Ovary (tissue), 9 donors: ENCODE results near the gene SIDT1. TPM values are rescaled to one million over a fixed set of nuclear protein-coding genes. Genes with fewer than 3 reads are reported as not detected.

Experiments
- DNase-seq, 5 donors: peaks; one replicate each; pipeline ENCODE4 v3.0.0-alpha.2; 2019 to 2020
- H3K27ac ChIP-seq, 2 donors: fragments of 200-600 bp; one replicate each; pipeline versions ENCODE4 v1.5.1 to v1.8.0; 2019 to 2022
- H3K27me3 ChIP-seq: fragments of 200-600 bp; one replicate; pipeline ENCODE4 v1.8.0; 2022
- H3K36me3 ChIP-seq: fragments of 200-600 bp; sonication (generic); one replicate; pipeline ENCODE4 v1.5.1; 2019
- H3K4me1 ChIP-seq: one replicate; pipeline ENCODE4 v1.8.1; 2013; ENCODE audit warnings: mild to moderate bottlenecking, moderate library complexity; ENCODE audit not compliant: insufficient read depth
- H3K4me3 ChIP-seq: fragments of 200-600 bp; sonication (generic); one replicate; pipeline ENCODE4 v1.5.1; 2017
- H3K9me3 ChIP-seq, 2 donors: fragments of 200-600 bp in 1 of 2; sonication (generic) in 1 of 2; one replicate each; pipeline versions ENCODE4 v1.5.1 to v1.8.1; 2013 to 2019; ENCODE audit warnings: mild to moderate bottlenecking in 1 of 2, moderate library complexity in 1 of 2
- CTCF ChIP-seq, 3 donors: fragments of 450-650 bp in 2 of 3; fragments of 200-600 bp in 1 of 3; IDR thresholded peaks; one replicate each; pipeline versions ENCODE4 v1.5.1 to v1.8.0; 2016 to 2022; ENCODE audit warnings: antibody characterized with exemption in 3 of 3, mild to moderate bottlenecking in 1 of 3
- EP300 ChIP-seq: sonication (generic); formaldehyde crosslinking; IDR thresholded peaks from one replicate; pipeline ENCODE4 v1.6.1; 2017; ENCODE audit warnings: antibody characterized with exemption
- POLR2A ChIP-seq: fragments of 450-650 bp; IDR thresholded peaks from one replicate; pipeline ENCODE4 v1.6.1; 2017; ENCODE audit warnings: antibody characterized with exemption, mild to moderate bottlenecking, moderate library complexity
- WGBS, 3 donors: extraction: QIAGEN DNeasy Blood & Tissue Kit in 1 of 3; methylation state at CpG; one replicate each; pipeline versions ENCODE4 v1.1.5 to v1.1.7; 2013 to 2017; 5-methylcytosine and 5-hydroxymethylcytosine counted together
- intact Hi-C, 4 donors: fragments of 100-400 bp; cut with DNase I; formaldehyde crosslinking; loops; one replicate each; pipeline versions ENCODE4 v1.11.0 to v1.15.1; 2022 to 2023
- polyA plus RNA-seq, 2 donors: library from polyadenylated mRNA; stranded (reverse); fragments of 200-250 nt in 1 of 2; fragments of 350-450 nt in 1 of 2; fragmentation: Illumina TruSeq in 1 of 2; extraction: RNeasy Lipid Tissue Mini Kit (QIAGEN cat#74804) in 1 of 2; gene quantifications; one replicate each; pipeline ENCODE4 v1.2.3, GENCODE V29; 2013 to 2014
- total RNA-seq, 7 donors: library from RNA; depleted of rRNA in 2 of 7; stranded (reverse); fragments of >200 nt in 2 of 7; fragmentation: NEBNext Ultra II Directional in 3 of 7; extraction: Animal tissue kit (Norgen Biotek cat#: 25700) in 3 of 7; gene quantifications; one replicate each; pipeline versions ENCODE4 v1.1.0 to v1.2.4, GENCODE V29; 2016 to 2023
- donor health status: DM: no; HTN: no; CAD: no; lungs with moderate emphysema.
- donor health status: DM: no; HTN: no; CAD: no.
- donor health status: Bipolar disorder and iron deficiency.
- donor health status: DM: yes; HTN: yes; CAD: no.
- donor health status: DM: no; HTN: no; CAD: no.
- donor health status: DM: yes; HTN: yes; CAD: no.

SIDT1 gene
- total and polyA plus RNA-seq, 9 donors: 0.34 to 12.3 (median 1.1) TPM

GRCh38 chr3:113625834-113626233, 93.5 kb downstream of the SIDT1 start:
- H3K4me1 ChIP-seq: no peaks in the 10 kb centered on the region
- intact Hi-C loops: loop anchor here in 1 of 4 donors (10.0 kb wide), 1 partner anchor 111 kb away; the partner anchor contains the start of gene SPICE1
- no peak overlapping the region for H3K4me3 ChIP-seq
- 56 to 59% (median 56%) methylated on average over 12 of the region's 12 CpGs for WGBS, 3 donors
- H3K36me3 ChIP-seq: no peaks in the 10 kb centered on the region
- no peaks in the 10 kb centered on the region for H3K27me3 ChIP-seq
- H3K27ac ChIP-seq: no peak overlapping the region
- H3K9me3 ChIP-seq: no peaks in the 10 kb centered on the region
- no peak for TF ChIP-seq EP300
- no peak for TF ChIP-seq POLR2A
- no peak for TF ChIP-seq CTCF (IDR thresholded peaks at IDR 0.05)
- DNase-seq: no peak

- Histone ChIP-seq H3K4me3 (no peak overlapping the region), H3K9me3 (no peaks in the 10 kb centered on the region), H3K27me3 (no peaks in the 10 kb centered on the region), H3K4me1 (no peaks in the 10 kb centered on the region), H3K36me3 (no peaks in the 10 kb centered on the region), H3K27ac (no peak overlapping the region)
- WGBS, 3 donors: 18 to 20% (median 20%) methylated on average over 10 of the region's 10 CpGs
- peak; percentile 19 to 52 (median 29) for DNase-seq
- intact Hi-C loops: loop anchor here in 1 of 4 donors (10.0 kb wide), 1 partner anchor 112 kb away; the partner anchor contains the start of gene SPICE1
- no peak for TF ChIP-seq EP300
- TF ChIP-seq CTCF (IDR thresholded peaks at IDR 0.05): peak; percentile 29 to 76 (median 62)
- no peak for TF ChIP-seq POLR2A
Measured at GRCh38 chr3:113626503-113627371, 94.4 kb downstream of the SIDT1 start.

GRCh38 chr3:113628316-113628715, 96.0 kb downstream of the SIDT1 start:
- intact Hi-C loops: loop anchor here in 1 of 4 donors (10.0 kb wide), 1 partner anchor 114 kb away; the partner anchor contains the start of gene SPICE1
- H3K9me3 ChIP-seq: no peaks in the 10 kb centered on the region
- DNase-seq: no peak
- no peaks in the 10 kb centered on the region for H3K27me3 ChIP-seq
- 87 to 95% (median 94%) methylated on average over 2 of the region's 2 CpGs for WGBS, 3 donors
- TF ChIP-seq EP300 (no peak), POLR2A (no peak), CTCF (IDR thresholded peaks at IDR 0.05) (no peak)
- no peak overlapping the region for H3K4me3 ChIP-seq
- no peaks in the 10 kb centered on the region for H3K4me1 ChIP-seq
- H3K27ac ChIP-seq: no peak overlapping the region
- H3K36me3 ChIP-seq: no peaks in the 10 kb centered on the region

GRCh38 chr3:113628788-113629187, 96.4 kb downstream of the SIDT1 start:
- WGBS, 3 donors: 88 to 93% (median 89%) methylated on average over 6 of the region's 6 CpGs
- Histone ChIP-seq H3K27me3 (no peaks in the 10 kb centered on the region), H3K36me3 (no peaks in the 10 kb centered on the region), H3K4me1 (no peaks in the 10 kb centered on the region), H3K27ac (no peak overlapping the region), H3K4me3 (no peak overlapping the region), H3K9me3 (no peaks in the 10 kb centered on the region)
- DNase-seq: no peak
- intact Hi-C loops: loop anchor here in 1 of 4 donors (10.0 kb wide), 1 partner anchor 114 kb away; the partner anchor contains the start of gene SPICE1
- TF ChIP-seq EP300 (no peak), POLR2A (no peak), CTCF (IDR thresholded peaks at IDR 0.05) (no peak)
